CD4-positive, alpha-beta T cell treated with Interleukin-4 for 4 hours (primary cell): Measurements from ENCODE around the gene EHBP1.

Source experiments
- DNase-seq: peaks from one replicate; pipeline ENCODE4 v3.0.0-alpha.2; 2020

The EHBP1 gene

GRCh38 chr2:62895632-62896009 lies 190.1 kb downstream of the EHBP1 start:
- DNase-seq: no peak

GRCh38 chr2:62897187-62897827 lies 191.8 kb downstream of the EHBP1 start:
- DNase-seq: no peak

- no peak for DNase-seq
Observed at GRCh38 chr2:62904344-62904743, 198.8 kb downstream of the EHBP1 start.

GRCh38 chr2:62908145-62908544 lies 202.6 kb downstream of the EHBP1 start:
- no peak for DNase-seq

GRCh38 chr2:62913311-62913710 lies 207.8 kb downstream of the EHBP1 start:
- DNase-seq: no peak

GRCh38 chr2:62919041-62919440 lies 213.5 kb downstream of the EHBP1 start:
- no peak for DNase-seq

GRCh38 chr2:62920070-62920469 lies 214.6 kb downstream of the EHBP1 start:
- DNase-seq: no peak

GRCh38 chr2:62923242-62923641 lies 217.7 kb downstream of the EHBP1 start:
- no peak for DNase-seq

GRCh38 chr2:62923881-62924280 lies 218.4 kb downstream of the EHBP1 start:
- no peak for DNase-seq

- DNase-seq: no peak
Observed at GRCh38 chr2:62928015-62928414, 222.5 kb downstream of the EHBP1 start.

- no peak for DNase-seq
Observed at GRCh38 chr2:62931536-62931935, 226.0 kb downstream of the EHBP1 start.

- DNase-seq: no peak
Observed at GRCh38 chr2:62933398-62933917, 227.9 kb downstream of the EHBP1 start.

- no peak for DNase-seq
Observed at GRCh38 chr2:62934517-62934916, 229.0 kb downstream of the EHBP1 start.

GRCh38 chr2:62938126-62938525 lies 232.6 kb downstream of the EHBP1 start:
- no peak for DNase-seq

GRCh38 chr2:62939735-62940491 lies 234.4 kb downstream of the EHBP1 start:
- DNase-seq: no peak

- DNase-seq: no peak
Observed at GRCh38 chr2:62940697-62941096, 235.2 kb downstream of the EHBP1 start.

- DNase-seq: no peak
Observed at GRCh38 chr2:62941413-62941812, 235.9 kb downstream of the EHBP1 start.

- no peak for DNase-seq
Observed at GRCh38 chr2:62944362-62944761, 238.8 kb downstream of the EHBP1 start.

GRCh38 chr2:62947403-62947802 lies 241.9 kb downstream of the EHBP1 start:
- no peak for DNase-seq

GRCh38 chr2:62956651-62957050 lies 251.1 kb downstream of the EHBP1 start:
- no peak for DNase-seq

- DNase-seq: no peak
Observed at GRCh38 chr2:62958206-62958605, 252.7 kb downstream of the EHBP1 start.

GRCh38 chr2:62964050-62964449 lies 258.5 kb downstream of the EHBP1 start:
- no peak for DNase-seq

GRCh38 chr2:62964671-62965070 lies 259.2 kb downstream of the EHBP1 start:
- no peak for DNase-seq

- DNase-seq: no peak
Observed at GRCh38 chr2:62966991-62967390, 261.5 kb downstream of the EHBP1 start.

- DNase-seq: no peak
Observed at GRCh38 chr2:62968168-62968567, 262.7 kb downstream of the EHBP1 start.
